Measurements from ENCODE around the gene DNAJC5G. TPM values are rescaled to one million over a fixed set of nuclear protein-coding genes. Genes with fewer than 3 reads are reported as not detected.

Gene DNAJC5G
- total RNA-seq, 1 experiment from 2014 or later = 0.37 TPM

GRCh38 chr2:27233341-27233740, 41.9 kb upstream of the DNAJC5G start:
- no peak overlapping the region for H2BK12ac ChIP-seq (ENCODE audit: insufficient read length, low read depth, low read length)
- H3K23me2 ChIP-seq (ENCODE audit: insufficient read length, low read depth, low read length, poor library complexity, severe bottlenecking) = no peaks in the 10 kb centered on the region
- H3K14ac ChIP-seq (ENCODE audit: insufficient read depth, low read length) = no peak overlapping the region
- H4K91ac ChIP-seq (ENCODE audit: insufficient read length, low read depth, low read length) = no peak overlapping the region
- no peaks in the 10 kb centered on the region for H3K4me1 ChIP-seq (ENCODE audit: insufficient read depth, low read length)
- DNase-seq = no peak
- H3K79me2 ChIP-seq (ENCODE audit: insufficient read depth, low read length) = no peaks in the 10 kb centered on the region
- H4K20me1 ChIP-seq (ENCODE audit: control insufficient read depth, insufficient read depth, insufficient read length) = peaks cover 2% of the 10 kb centered on the region
- no peak overlapping the region for H3K4ac ChIP-seq (ENCODE audit: low read depth, low read length)
- no peak overlapping the region for H2BK5ac ChIP-seq (ENCODE audit: insufficient read length, low read length)
- H3K27me3 ChIP-seq (ENCODE audit: insufficient read depth, low read length) = no peaks in the 10 kb centered on the region
- no CpG with 5 or more reads among the region's 14 CpGs for WGBS (ENCODE audit: extremely low coverage, insufficient read length, low lambda C conversion rate)
- H3K9me3 ChIP-seq (ENCODE audit: control insufficient read depth, low read depth, low read length) = no peaks in the 10 kb centered on the region
- H3T11ph ChIP-seq (ENCODE audit: low read length) = no peak overlapping the region
- no peak overlapping the region for H2BK20ac ChIP-seq (ENCODE audit: low read depth, low read length, poor library complexity, severe bottlenecking)
- no peak overlapping the region for H2BK15ac ChIP-seq (ENCODE audit: low read depth, low read length)
- H3K18ac ChIP-seq (ENCODE audit: insufficient read length, low read depth, low read length) = no peak overlapping the region
- Mint-ChIP-seq H3K27me3 (ENCODE audit: low read depth) (no peaks in the 10 kb centered on the region), H3K4me3 (peak overlapping the region in 1 of 2 experiments; percentile 23; a peak in 1 of 5 replicates), H3K27ac (no peak overlapping the region), H3K36me3 (ENCODE audit: insufficient read depth in 1 of 3, low read depth in 3 of 3) (peaks cover 67 to 95% (median 89%) of the 10 kb centered on the region in 3 experiments), H3K4me1 (no peaks in the 10 kb centered on the region), H3K9me3 (no peaks in the 10 kb centered on the region)
- TF ChIP-seq, protein P1, sequence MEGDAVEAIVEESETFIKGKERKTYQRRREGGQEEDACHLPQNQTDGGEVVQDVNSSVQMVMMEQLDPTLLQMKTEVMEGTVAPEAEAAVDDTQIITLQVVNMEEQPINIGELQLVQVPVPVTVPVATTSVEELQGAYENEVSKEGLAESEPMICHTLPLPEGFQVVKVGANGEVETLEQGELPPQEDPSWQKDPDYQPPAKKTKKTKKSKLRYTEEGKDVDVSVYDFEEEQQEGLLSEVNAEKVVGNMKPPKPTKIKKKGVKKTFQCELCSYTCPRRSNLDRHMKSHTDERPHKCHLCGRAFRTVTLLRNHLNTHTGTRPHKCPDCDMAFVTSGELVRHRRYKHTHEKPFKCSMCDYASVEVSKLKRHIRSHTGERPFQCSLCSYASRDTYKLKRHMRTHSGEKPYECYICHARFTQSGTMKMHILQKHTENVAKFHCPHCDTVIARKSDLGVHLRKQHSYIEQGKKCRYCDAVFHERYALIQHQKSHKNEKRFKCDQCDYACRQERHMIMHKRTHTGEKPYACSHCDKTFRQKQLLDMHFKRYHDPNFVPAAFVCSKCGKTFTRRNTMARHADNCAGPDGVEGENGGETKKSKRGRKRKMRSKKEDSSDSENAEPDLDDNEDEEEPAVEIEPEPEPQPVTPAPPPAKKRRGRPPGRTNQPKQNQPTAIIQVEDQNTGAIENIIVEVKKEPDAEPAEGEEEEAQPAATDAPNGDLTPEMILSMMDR (conservative IDR thresholded peaks at IDR 0.05) = no peak
- H2BK120ac ChIP-seq (ENCODE audit: low read depth, low read length, poor library complexity, severe bottlenecking) = no peak overlapping the region
- H4K8ac ChIP-seq (replicated peaks; ENCODE audit: insufficient read length, low read depth, low read length) = no peak overlapping the region
- H3K9ac ChIP-seq (ENCODE audit: extremely low read depth, insufficient read length, low read length) = no peak overlapping the region
- H2AK5ac ChIP-seq (ENCODE audit: insufficient read length, low read length) = no peak overlapping the region
- no peak overlapping the region for H4K5ac ChIP-seq (ENCODE audit: insufficient read length, low read depth, low read length)
- H2AFZ ChIP-seq (ENCODE audit: low read length) = no peak overlapping the region
- H3K23ac ChIP-seq (ENCODE audit: insufficient read length, low read depth, low read length) = no peak overlapping the region
- H3K56ac ChIP-seq (ENCODE audit: insufficient read length, low read depth, low read length) = no peak overlapping the region
- H3K4me2 ChIP-seq (ENCODE audit: insufficient read depth, insufficient read length, low read length) = no peak overlapping the region
- H3K27ac ChIP-seq (ENCODE audit: insufficient read length, low read depth, low read length) = no peak overlapping the region
- H3K79me1 ChIP-seq (ENCODE audit: insufficient read depth, low read depth, low read length, poor library complexity, severe bottlenecking) = no peaks in the 10 kb centered on the region
